HepG2 (cell line): ENCODE measurements around the gene PCBP1. TPM values are rescaled to one million over a fixed set of nuclear protein-coding genes. Genes with fewer than 3 reads are reported as not detected.

Source experiments
- BRCA1 ChIP-seq: sonication (generic); formaldehyde crosslinking; IDR thresholded peaks from 2 replicates; pipeline ENCODE4 v1.4.0; 2020; ENCODE audit warnings: missing genetic modification reagents
- CEBPZ ChIP-seq: IDR thresholded peaks from 2 replicates; pipeline ENCODE4 v1.6.1; 2012; ENCODE audit warnings: low read length, improper control_type of control experiment
- HNF4G ChIP-seq, 2 experiments: sonication (generic) in 1 of 2; formaldehyde crosslinking in 1 of 2; IDR thresholded peaks; 2 replicates each; pipeline versions ENCODE4 v1.4.0 to v1.6.1; 2011 to 2020; ENCODE audit warnings: borderline replicate concordance in 2 of 2, low read depth in 2 of 2, mild to moderate bottlenecking in 2 of 2, low read length in 1 of 2, missing genetic modification reagents in 1 of 2, moderate library complexity in 1 of 2
- HOXA3 ChIP-seq: sonication (generic); formaldehyde crosslinking; IDR thresholded peaks from 2 replicates; pipeline ENCODE4 v1.5.0; 2020; ENCODE audit warnings: missing genetic modification reagents
- IRF2 ChIP-seq: IDR thresholded peaks from 2 replicates; pipeline ENCODE4 v1.6.1; 2018; ENCODE audit warnings: missing genetic modification reagents, missing compliant biosample characterization
- KAT7 ChIP-seq: IDR thresholded peaks from 2 replicates; pipeline ENCODE4 v1.6.1; 2018; ENCODE audit warnings: borderline replicate concordance, missing compliant biosample characterization
- LCORL ChIP-seq, 2 experiments: fragments of 450-650 bp in 1 of 2; sonication (generic) in 1 of 2; formaldehyde crosslinking in 1 of 2; IDR thresholded peaks; 2 replicates each; pipeline versions ENCODE4 v1.5.0 to v1.6.1; 2017 to 2020; ENCODE audit warnings: antibody characterized with exemption in 1 of 2, missing genetic modification reagents in 1 of 2
- PAXIP1 ChIP-seq: sonication (generic); formaldehyde crosslinking; conservative IDR thresholded peaks from 2 replicates; pipeline ENCODE4 v1.4.0; 2020; ENCODE audit warnings: mild to moderate bottlenecking, missing genetic modification reagents, moderate library complexity
- PCBP2 ChIP-seq: fragments of 200-400 bp; formaldehyde crosslinking; optimal IDR thresholded peaks from 2 replicates; pipeline ENCODE3; 2018; ENCODE audit warnings: low read length, low read depth; ENCODE audit not compliant: poor library complexity, severe bottlenecking
- ZBED4 ChIP-seq: sonication (generic); formaldehyde crosslinking; IDR thresholded peaks from 2 replicates; pipeline ENCODE4 v1.4.0; 2020; ENCODE audit warnings: missing genetic modification reagents, borderline replicate concordance
- ZMYM3 ChIP-seq: sonication (generic); formaldehyde crosslinking; IDR thresholded peaks from 2 replicates; pipeline ENCODE4 v1.5.1; 2020; ENCODE audit warnings: mild to moderate bottlenecking, missing genetic modification reagents
- ZNF263 ChIP-seq: sonication (generic); formaldehyde crosslinking; IDR thresholded peaks from 2 replicates; pipeline ENCODE4 v1.4.0; 2020; ENCODE audit warnings: missing genetic modification reagents
- ZNF331 ChIP-seq: sonication (generic); formaldehyde crosslinking; IDR thresholded peaks from 2 replicates; pipeline ENCODE4 v1.4.0; 2020; ENCODE audit warnings: missing genetic modification reagents
- ZNF550 ChIP-seq: sonication (generic); formaldehyde crosslinking; IDR thresholded peaks from 2 replicates; pipeline ENCODE4 v1.4.0; 2020; ENCODE audit warnings: mild to moderate bottlenecking, missing genetic modification reagents, borderline replicate concordance
- ZNF740 ChIP-seq: sonication (generic); formaldehyde crosslinking; IDR thresholded peaks from 2 replicates; pipeline ENCODE4 v1.4.0; 2020; ENCODE audit warnings: missing genetic modification reagents
- polyA plus RNA-seq, 8 experiments: library from polyadenylated mRNA; depleted of rRNA in 3 of 8; stranded (reverse) in 7 of 8; unstranded in 1 of 8; fragments of >200 nt; fragmentation: Illumina TruSeq in 4 of 8; extraction: Trizol in 4 of 8; gene quantifications; 2 replicates each; pipeline versions ENCODE4 v1.2.1 to v1.2.3, GENCODE V29; 2011 to 2016; ENCODE audit warnings: low read depth in 4 of 8, missing spikeins in 1 of 8, mixed read lengths in 1 of 8; ENCODE audit not compliant: insufficient read depth in 1 of 8
- total RNA-seq, 5 experiments: library from RNA; depleted of rRNA; stranded (reverse); fragments of >200 nt; fragmentation: Illumina TruSeq; extraction: Trizol; gene quantifications; 2 replicates each; pipeline ENCODE4 v1.2.3, GENCODE V29; 2016; ENCODE audit warnings: low read depth in 1 of 5

Gene PCBP1
- total and polyA plus RNA-seq, 2 of the 13 experiments (the other 11 are each of a cell fraction or from before 2014, with no cell fraction given), result 32.0 to 137 TPM

- TF ChIP-seq ZNF331 (CRISPR knock-in tag) (0 out of 2 replicates have a peak, but pooled peaks have one; percentile 28), ZNF263 (CRISPR knock-in tag) (peak; percentile 91), LCORL (IDR thresholded peaks at IDR 0.05) (peak; percentile 90), LCORL (CRISPR knock-in tag; IDR thresholded peaks at IDR 0.05) (no peak), IRF2 (0 out of 2 replicates have a peak, but pooled peaks have one; percentile 19), PAXIP1 (CRISPR knock-in tag) (peak; percentile 46), HOXA3 (CRISPR knock-in tag) (peak; percentile 45; the same call in 1 of the 2 replicates), ZNF740 (CRISPR knock-in tag) (peak; percentile 71; the same call in 1 of the 2 replicates), CEBPZ (no peak), PCBP2 (no peak), ZNF550 (CRISPR knock-in tag) (no peak), ZMYM3 (peak; percentile 74), ZBED4 (CRISPR knock-in tag) (0 out of 2 replicates have a peak, but pooled peaks have one; percentile 16), KAT7 (CRISPR knock-in tag) (0 out of 2 replicates have a peak, but pooled peaks have one; percentile 29), HNF4G (IDR thresholded peaks at IDR 0.05; ENCODE audit: borderline replicate concordance, low read depth, low read length) (peak; percentile 46; the same call in 1 of the 2 replicates), HNF4G (CRISPR knock-in tag; IDR thresholded peaks at IDR 0.05; ENCODE audit: borderline replicate concordance, low read depth) (no peak), BRCA1 (CRISPR knock-in tag) (no peak)
Observed at GRCh38 chr2:70111752-70112591, 24.7 kb downstream of the PCBP1 start (continued).
